GM23248 (cell line): ENCODE results near the gene PIEZO1.

Experiments
- EZH2 ChIP-seq: fragments of 200-600 bp; sonication (generic); IDR thresholded peaks from 2 replicates; pipeline ENCODE4 v1.6.1; 2018; ENCODE audit warnings: antibody characterized with exemption, mild to moderate bottlenecking; ENCODE audit not compliant: insufficient read depth, poor library complexity, severe bottlenecking
- EZH2phosphoT487 ChIP-seq: fragments of 200-600 bp; sonication (generic); IDR thresholded peaks from 2 replicates; pipeline ENCODE4 v1.6.1; 2018; ENCODE audit warnings: antibody characterized with exemption, moderate library complexity, mild to moderate bottlenecking, low read depth; ENCODE audit not compliant: insufficient read depth

- TF ChIP-seq EZH2 (no peak), EZH2phosphoT487 (no peak)
These were observed 59.2 kb downstream of the PIEZO1 start for GRCh38 chr16:88725609-88726407.
